HCT116 (cell line): ENCODE results near the gene HELZ2.

Source experiments
- CBX3 ChIP-seq: IDR thresholded peaks from 2 replicates; pipeline ENCODE4 v1.6.1; 2012; ENCODE audit warnings: low read depth
- EGR1 ChIP-seq: IDR thresholded peaks from 2 replicates; pipeline ENCODE4 v1.6.1; 2012; ENCODE audit warnings: low read depth
- EZH2phosphoT487 ChIP-seq: fragments of 200-600 bp; IDR thresholded peaks from 2 replicates; pipeline ENCODE4 v1.6.1; 2018; ENCODE audit warnings: antibody characterized with exemption, borderline replicate concordance
- FOSL1 ChIP-seq: IDR thresholded peaks from 2 replicates; pipeline ENCODE4 v1.6.1; 2012; ENCODE audit warnings: low read depth
- POLR2A ChIP-seq: IDR thresholded peaks from 2 replicates; pipeline ENCODE4 v1.7.0; 2011; ENCODE audit warnings: borderline replicate concordance; ENCODE audit not compliant: insufficient read depth, insufficient read length; ENCODE audit errors: extremely low read depth
- POLR2AphosphoS5 ChIP-seq: IDR thresholded peaks from 2 replicates; pipeline ENCODE4 v1.6.1; 2011; ENCODE audit warnings: mild to moderate bottlenecking, low read depth, low read length, moderate library complexity
- RAD21 ChIP-seq: IDR thresholded peaks from 2 replicates; pipeline ENCODE4 v1.6.1; 2012; ENCODE audit warnings: low read depth, mild to moderate bottlenecking
- REST ChIP-seq: IDR thresholded peaks from 2 replicates; pipeline ENCODE4 v1.6.1; 2012; ENCODE audit warnings: low read depth
- SP1 ChIP-seq: IDR thresholded peaks from 2 replicates; pipeline ENCODE4 v1.6.1; 2012; ENCODE audit warnings: low read depth
- TCF7L2 ChIP-seq: IDR thresholded peaks from 2 replicates; pipeline ENCODE4 v1.7.0; 2011; ENCODE audit warnings: borderline replicate concordance, inconsistent platforms; ENCODE audit not compliant: insufficient read depth, insufficient read length; ENCODE audit errors: extremely low read depth
- ZFX ChIP-seq: fragments of 450-650 bp; IDR thresholded peaks from 2 replicates; pipeline ENCODE4 v1.6.1; 2017
- TF ChIP-seq, protein P1 (sequence below), 3 experiments: fragments of 200-600 bp in 1 of 3; sonication (generic) in 1 of 3; IDR thresholded peaks in 2 of 3; conservative IDR thresholded peaks in 1 of 3; 2 replicates each; pipeline ENCODE4 v1.5.1; 2012 to 2017; ENCODE audit warnings: low read depth in 2 of 3, low read length in 2 of 3, antibody characterized with exemption in 1 of 3, borderline replicate concordance in 1 of 3, control low read depth in 1 of 3, mild to moderate bottlenecking in 1 of 3, mixed read lengths in 1 of 3, mixed run types in 1 of 3, moderate library complexity in 1 of 3; ENCODE audit not compliant: insufficient read depth in 1 of 3
- TF ChIP-seq, protein P2 (sequence below): IDR thresholded peaks from 2 replicates; pipeline ENCODE4 v1.6.1; 2012

- no peak for TF ChIP-seq POLR2AphosphoS5
- TF ChIP-seq EGR1 = no peak
- TF ChIP-seq, protein P1, sequence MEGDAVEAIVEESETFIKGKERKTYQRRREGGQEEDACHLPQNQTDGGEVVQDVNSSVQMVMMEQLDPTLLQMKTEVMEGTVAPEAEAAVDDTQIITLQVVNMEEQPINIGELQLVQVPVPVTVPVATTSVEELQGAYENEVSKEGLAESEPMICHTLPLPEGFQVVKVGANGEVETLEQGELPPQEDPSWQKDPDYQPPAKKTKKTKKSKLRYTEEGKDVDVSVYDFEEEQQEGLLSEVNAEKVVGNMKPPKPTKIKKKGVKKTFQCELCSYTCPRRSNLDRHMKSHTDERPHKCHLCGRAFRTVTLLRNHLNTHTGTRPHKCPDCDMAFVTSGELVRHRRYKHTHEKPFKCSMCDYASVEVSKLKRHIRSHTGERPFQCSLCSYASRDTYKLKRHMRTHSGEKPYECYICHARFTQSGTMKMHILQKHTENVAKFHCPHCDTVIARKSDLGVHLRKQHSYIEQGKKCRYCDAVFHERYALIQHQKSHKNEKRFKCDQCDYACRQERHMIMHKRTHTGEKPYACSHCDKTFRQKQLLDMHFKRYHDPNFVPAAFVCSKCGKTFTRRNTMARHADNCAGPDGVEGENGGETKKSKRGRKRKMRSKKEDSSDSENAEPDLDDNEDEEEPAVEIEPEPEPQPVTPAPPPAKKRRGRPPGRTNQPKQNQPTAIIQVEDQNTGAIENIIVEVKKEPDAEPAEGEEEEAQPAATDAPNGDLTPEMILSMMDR (IDR thresholded peaks at IDR 0.05 in 2 of 3, conservative IDR thresholded peaks at IDR 0.05 in 1 of 3; ENCODE audit: borderline replicate concordance in 1 of 3, insufficient read depth in 1 of 3, low read depth in 2 of 3, low read length in 2 of 3) = no peak
- no peak for TF ChIP-seq RAD21
- TF ChIP-seq SP1 = no peak
- TF ChIP-seq TCF7L2 = no peak
- TF ChIP-seq, protein P2, sequence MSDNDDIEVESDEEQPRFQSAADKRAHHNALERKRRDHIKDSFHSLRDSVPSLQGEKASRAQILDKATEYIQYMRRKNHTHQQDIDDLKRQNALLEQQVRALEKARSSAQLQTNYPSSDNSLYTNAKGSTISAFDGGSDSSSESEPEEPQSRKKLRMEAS = no peak
- TF ChIP-seq EZH2phosphoT487 = no peak
- TF ChIP-seq POLR2A = no peak
- TF ChIP-seq REST = no peak
- no peak for TF ChIP-seq CBX3
- TF ChIP-seq FOSL1 = no peak
- TF ChIP-seq ZFX = no peak
Observed at GRCh38 chr20:63592661-63593060, 18.6 kb upstream of the HELZ2 start.
